AML-193 (cell line): Measurements from ENCODE around the gene CCDC187.

Experiments
- DNase-seq, 2 experiments: peaks; one replicate each; lab custom pipeline; 2025; lab: John Stamatoyannopoulos, UW

CCDC187 gene

GRCh38 chr9:136339173-136339957 lies 35.5 kb upstream of the CCDC187 start:
- DNase-seq: peak; percentile 26 to 53

- DNase-seq: no peak
Observed at GRCh38 chr9:136338511-136338910, 34.6 kb upstream of the CCDC187 start.

GRCh38 chr9:136337416-136338395 lies 33.8 kb upstream of the CCDC187 start:
- no peak for DNase-seq

GRCh38 chr9:136336881-136337280 lies 33.0 kb upstream of the CCDC187 start:
- DNase-seq: no peak

GRCh38 chr9:136336156-136336870 lies 32.4 kb upstream of the CCDC187 start:
- no peak for DNase-seq

- DNase-seq: no peak
Observed at GRCh38 chr9:136335296-136336155, 31.6 kb upstream of the CCDC187 start.

- DNase-seq: no peak
Observed at GRCh38 chr9:136334541-136334940, 30.6 kb upstream of the CCDC187 start.

GRCh38 chr9:136333486-136333885 lies 29.6 kb upstream of the CCDC187 start:
- no peak for DNase-seq

GRCh38 chr9:136333045-136333444 lies 29.2 kb upstream of the CCDC187 start:
- no peak for DNase-seq

- DNase-seq: no peak
Observed at GRCh38 chr9:136332482-136332983, 28.6 kb upstream of the CCDC187 start.

- DNase-seq: no peak
Observed at GRCh38 chr9:136331556-136332481, 27.9 kb upstream of the CCDC187 start.

GRCh38 chr9:136331030-136331429 lies 27.1 kb upstream of the CCDC187 start:
- DNase-seq: no peak

- DNase-seq: no peak
Observed at GRCh38 chr9:136330406-136330990, 26.6 kb upstream of the CCDC187 start.

GRCh38 chr9:136329636-136330405 lies 25.9 kb upstream of the CCDC187 start:
- DNase-seq: no peak

GRCh38 chr9:136329211-136329627 lies 25.3 kb upstream of the CCDC187 start:
- no peak for DNase-seq

GRCh38 chr9:136328622-136329041 lies 24.7 kb upstream of the CCDC187 start:
- DNase-seq: no peak

- no peak for DNase-seq
Observed at GRCh38 chr9:136328011-136328621, 24.2 kb upstream of the CCDC187 start.

- no peak for DNase-seq
Observed at GRCh38 chr9:136327304-136327974, 23.5 kb upstream of the CCDC187 start, which contains the start of gene GPSM1. TSS of gene GPSM1 (plus strand) at chr9:136327539. CDS start at chr9:136327696, 157 bp downstream.
